Measurements from ENCODE around the gene MOB3A. TPM values are rescaled to one million over a fixed set of nuclear protein-coding genes. Genes with fewer than 3 reads are reported as not detected.
A peak's percentile ranks its signal among the peaks of the same experiment; 100 is the strongest.

Gene MOB3A
- total RNA-seq, 2 experiments from 2014 or later: 96.4 to 97.3 TPM

GRCh38 chr19:2039959-2040646 is 56.0 kb downstream of the MOB3A start:
- no peak for ATAC-seq (ENCODE audit: poor library complexity)
- intact Hi-C loops (cut with DNase I, micrococcal nuclease): no loop called here
- Mint-ChIP-seq H3K27ac (peak overlapping the region; percentile 97), H3K27me3 (no peaks in the 10 kb centered on the region), H3K4me1 (ENCODE audit: low read depth) (peaks cover 31% of the 10 kb centered on the region), H3K9me3 (no peaks in the 10 kb centered on the region), H3K4me3 (no peak overlapping the region), H3K36me3 (ENCODE audit: low read depth) (peaks cover 50% of the 10 kb centered on the region)
- Histone ChIP-seq H3K4me1 (ENCODE audit: insufficient read depth, low read length) (peaks cover 58% of the 10 kb centered on the region), H3K27ac (ENCODE audit: low read depth in 1 of 2, low read length in 2 of 2) (peak overlapping the region; percentile 98 to 99), H3K4me3 (ENCODE audit: low read length) (no peak overlapping the region), H3K27me3 (ENCODE audit: control insufficient read depth in 1 of 2, insufficient read depth in 2 of 2, low read length in 2 of 2) (no peaks in the 10 kb centered on the region), H3K36me3 (ENCODE audit: insufficient read depth, low read length) (peaks cover 59% of the 10 kb centered on the region), H3K9me3 (ENCODE audit: control insufficient read depth in 1 of 2, insufficient read depth in 1 of 2, low read length in 2 of 2) (peaks cover 0 to 16% of the 10 kb centered on the region in 2 experiments)
- DNase-seq: peak in 1 of 14 experiments; percentile 46
- CTCF ChIA-PET: interaction anchor here (0.9 kb wide), 1 partner anchor 30 kb away, joined by 3 read pairs; no protein-coding TSS in a partner anchor
- POLR2A ChIA-PET: interaction anchor here (0.6 to 2.7 kb wide), 6 partner anchors 8 to 46 kb away, joined by 3 to 31 read pairs (median 3); no protein-coding TSS in a partner anchor
- no peak for TF ChIP-seq CTCF (IDR thresholded peaks at IDR 0.05)

- H3K9me3 Mint-ChIP-seq: no peaks in the 10 kb centered on the region
- H3K27ac ChIP-seq (ENCODE audit: low read depth in 1 of 2, low read length in 2 of 2): no peak overlapping the region
- H3K27me3 ChIP-seq (ENCODE audit: control insufficient read depth in 1 of 2, insufficient read depth in 2 of 2, low read length in 2 of 2): no peaks in the 10 kb centered on the region
- peaks cover 54% of the 10 kb centered on the region for H3K36me3 ChIP-seq (ENCODE audit: insufficient read depth, low read length)
- peaks cover 32% of the 10 kb centered on the region for H3K4me1 Mint-ChIP-seq (ENCODE audit: low read depth)
- CTCF ChIA-PET: no interaction called here
- H3K36me3 Mint-ChIP-seq (ENCODE audit: low read depth): peaks cover 44% of the 10 kb centered on the region
- intact Hi-C loops (cut with DNase I, micrococcal nuclease): no loop called here
- H3K27me3 Mint-ChIP-seq: no peaks in the 10 kb centered on the region
- no peak for TF ChIP-seq CTCF (IDR thresholded peaks at IDR 0.05)
- peak overlapping the region; percentile 82 for H3K27ac Mint-ChIP-seq
- peaks cover 58% of the 10 kb centered on the region for H3K4me1 ChIP-seq (ENCODE audit: insufficient read depth, low read length)
- H3K4me3 Mint-ChIP-seq: peak overlapping the region; percentile 48
- ATAC-seq (ENCODE audit: poor library complexity) (no peak), DNase-seq (peak in 1 of 14 experiments; percentile 43)
- POLR2A ChIA-PET: interaction anchor here (0.6 to 1.5 kb wide), 3 partner anchors 12 to 29 kb away, joined by 3 read pairs; no protein-coding TSS in a partner anchor
- H3K9me3 ChIP-seq (ENCODE audit: control insufficient read depth in 1 of 2, insufficient read depth in 1 of 2, low read length in 2 of 2): peaks cover 0 to 20% of the 10 kb centered on the region in 2 experiments
- no peak overlapping the region for H3K4me3 ChIP-seq (ENCODE audit: low read length)
These were observed 56.8 kb downstream of the MOB3A start for GRCh38 chr19:2039089-2039958.

GRCh38 chr19:2038284-2039088 is 57.6 kb downstream of the MOB3A start:
- no peak overlapping the region for H3K4me3 Mint-ChIP-seq
- Histone ChIP-seq H3K4me1 (ENCODE audit: insufficient read depth, low read length) (peaks cover 58% of the 10 kb centered on the region), H3K4me3 (ENCODE audit: low read length) (no peak overlapping the region), H3K9me3 (ENCODE audit: control insufficient read depth in 1 of 2, insufficient read depth in 1 of 2, low read length in 2 of 2) (peaks cover 0 to 20% of the 10 kb centered on the region in 2 experiments), H3K27me3 (ENCODE audit: control insufficient read depth in 1 of 2, insufficient read depth in 2 of 2, low read length in 2 of 2) (no peaks in the 10 kb centered on the region), H3K27ac (ENCODE audit: low read depth in 1 of 2, low read length in 2 of 2) (no peak overlapping the region), H3K36me3 (ENCODE audit: insufficient read depth, low read length) (peaks cover 50% of the 10 kb centered on the region)
- intact Hi-C loops (cut with DNase I, micrococcal nuclease): no loop called here
- ChIA-PET CTCF (no interaction called here), POLR2A (interaction anchor here (1.1 to 1.5 kb wide), 2 partner anchors 9 to 30 kb away, joined by 3 to 4 read pairs; no protein-coding TSS in a partner anchor)
- peaks cover 36% of the 10 kb centered on the region for H3K36me3 Mint-ChIP-seq (ENCODE audit: low read depth)
- peak overlapping the region; percentile 82 for H3K27ac Mint-ChIP-seq
- peak in 1 of 14 experiments; percentile 39 for DNase-seq
- no peaks in the 10 kb centered on the region for H3K9me3 Mint-ChIP-seq
- peaks cover 25% of the 10 kb centered on the region for H3K4me1 Mint-ChIP-seq (ENCODE audit: low read depth)
- ATAC-seq (ENCODE audit: poor library complexity): no peak
- H3K27me3 Mint-ChIP-seq: no peaks in the 10 kb centered on the region
- no peak for TF ChIP-seq CTCF (IDR thresholded peaks at IDR 0.05)
